HG03159 (cell line): ENCODE data around the gene ACHE.

Experiments
- ATAC-seq: cut with Tn5 transposase; IDR thresholded peaks from one replicate; pipeline ENCODE4 v1.9.1; 2021; ENCODE audit warnings: mild to moderate bottlenecking, moderate library complexity; ENCODE audit not compliant: unreplicated experiment

Gene ACHE

GRCh38 chr7:100896732-100897608 is 1.3 kb upstream of the ACHE start:
- ATAC-seq, result no peak

- ATAC-seq, result no peak
Observed at GRCh38 chr7:100895956-100896731, 456 bp upstream of the ACHE start.

- no peak for ATAC-seq
Observed at GRCh38 chr7:100894860-100895700, 608 bp downstream of the ACHE start.

- no peak for ATAC-seq
Observed at GRCh38 chr7:100893910-100894721, 1.6 kb downstream of the ACHE start.

GRCh38 chr7:100893318-100893895 is 2.3 kb downstream of the ACHE start:
- no peak for ATAC-seq

- ATAC-seq, result no peak
Observed at GRCh38 chr7:100892364-100893317, 3.0 kb downstream of the ACHE start.

GRCh38 chr7:100891568-100892247 is 4.0 kb downstream of the ACHE start:
- ATAC-seq, result no peak

- no peak for ATAC-seq
Observed at GRCh38 chr7:100890653-100891567, 4.8 kb downstream of the ACHE start.

- peak; percentile 17 for ATAC-seq
Observed at GRCh38 chr7:100888988-100889750, 6.5 kb downstream of the ACHE start, which contains the start of gene UFSP1. Gene UFSP1 (minus strand): TSS chr7:100889715. CDS start chr7:100889271, 444 bp downstream.

GRCh38 chr7:100888291-100888987 is 7.2 kb downstream of the ACHE start:
- no peak for ATAC-seq

GRCh38 chr7:100887516-100888290 is 8.0 kb downstream of the ACHE start:
- peak; percentile 48 for ATAC-seq

- no peak for ATAC-seq
Observed at GRCh38 chr7:100886936-100887515, 8.7 kb downstream of the ACHE start.

- no peak for ATAC-seq
Observed at GRCh38 chr7:100886142-100886935, 9.3 kb downstream of the ACHE start.
